ENCODE data around the gene BACH1. TPM values are rescaled to one million over a fixed set of nuclear protein-coding genes. Genes with fewer than 3 reads are reported as not detected.

Gene BACH1
- polyA plus RNA-seq, 1 experiment: 72.2 TPM

DNA sequence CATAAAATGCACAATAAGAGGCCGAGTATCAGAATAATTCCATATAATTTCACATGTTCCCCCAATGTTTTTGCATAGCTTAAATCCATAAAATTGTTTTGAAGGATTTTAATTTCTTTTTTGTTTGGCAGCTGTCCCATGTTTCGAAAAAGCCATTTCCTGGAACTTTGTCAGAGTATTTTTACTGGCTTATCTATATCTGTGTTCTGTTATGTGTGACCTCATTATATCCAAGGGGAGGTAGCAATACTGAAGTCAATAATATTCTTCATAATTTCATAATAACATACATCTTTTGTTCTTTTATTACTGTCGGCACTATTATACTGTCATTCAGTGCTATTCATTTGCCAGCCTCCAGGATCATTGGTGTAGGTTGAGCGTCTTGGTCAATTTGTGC lies 9.4 kb upstream of the BACH1 start:
- CTCF ChIA-PET: interaction anchor here (0.8 to 2.2 kb wide), 3 partner anchors 8 to 125 kb away, joined by 3 to 7 read pairs (median 5); no protein-coding TSS in a partner anchor

DNA sequence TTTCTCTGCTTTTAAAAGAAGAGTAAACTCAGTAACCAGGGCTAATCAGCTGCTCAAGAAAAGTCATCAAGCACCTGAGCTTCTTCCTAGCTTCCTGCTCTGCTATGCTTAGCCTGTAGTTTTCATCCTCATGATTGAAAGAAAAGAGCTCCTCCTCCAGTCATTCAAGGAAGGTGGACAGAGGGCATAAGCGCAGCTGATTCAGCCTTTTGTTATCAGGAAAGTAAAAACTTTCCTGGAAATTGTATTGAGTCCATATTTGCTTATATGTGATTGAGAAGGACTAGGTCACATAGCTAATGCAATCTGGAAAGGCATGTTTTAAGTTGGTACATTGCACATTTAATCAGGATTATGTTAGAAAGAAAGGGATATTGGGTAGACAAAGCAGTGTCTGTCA lies 8.5 kb upstream of the BACH1 start:
- ChIA-PET CTCF (interaction anchor here (0.8 to 2.2 kb wide), 3 partner anchors 10 to 126 kb away, joined by 4 to 7 read pairs (median 5); no protein-coding TSS in a partner anchor), POLR2A (interaction anchor here (0.9 to 1.3 kb wide), 2 partner anchors 8 to 9 kb away, joined by 3 to 5 read pairs; partner anchors contain the start of gene BACH1)

More for the DNA sequence above, 9.4 kb upstream of the BACH1 start:
- Histone ChIP-seq H3K9me3 (ENCODE audit: control insufficient read depth, insufficient read depth, low read length) (no peaks in the 10 kb centered on the region; the same call in 1 of the 2 replicates), H3K4me3 (ENCODE audit: low read depth, low read length) (no peak overlapping the region), H3K27me3 (ENCODE audit: control insufficient read depth, insufficient read depth, low read length) (no peaks in the 10 kb centered on the region), H3K27ac (ENCODE audit: low read depth, low read length) (no peak overlapping the region)
- POLR2A ChIA-PET: interaction anchor here (1.3 kb wide), 1 partner anchor 10 kb away, joined by 5 read pairs; no protein-coding TSS in a partner anchor
- no peak for DNase-seq (ENCODE audit: low read depth, low spot score)
- TF ChIP-seq, protein P1, sequence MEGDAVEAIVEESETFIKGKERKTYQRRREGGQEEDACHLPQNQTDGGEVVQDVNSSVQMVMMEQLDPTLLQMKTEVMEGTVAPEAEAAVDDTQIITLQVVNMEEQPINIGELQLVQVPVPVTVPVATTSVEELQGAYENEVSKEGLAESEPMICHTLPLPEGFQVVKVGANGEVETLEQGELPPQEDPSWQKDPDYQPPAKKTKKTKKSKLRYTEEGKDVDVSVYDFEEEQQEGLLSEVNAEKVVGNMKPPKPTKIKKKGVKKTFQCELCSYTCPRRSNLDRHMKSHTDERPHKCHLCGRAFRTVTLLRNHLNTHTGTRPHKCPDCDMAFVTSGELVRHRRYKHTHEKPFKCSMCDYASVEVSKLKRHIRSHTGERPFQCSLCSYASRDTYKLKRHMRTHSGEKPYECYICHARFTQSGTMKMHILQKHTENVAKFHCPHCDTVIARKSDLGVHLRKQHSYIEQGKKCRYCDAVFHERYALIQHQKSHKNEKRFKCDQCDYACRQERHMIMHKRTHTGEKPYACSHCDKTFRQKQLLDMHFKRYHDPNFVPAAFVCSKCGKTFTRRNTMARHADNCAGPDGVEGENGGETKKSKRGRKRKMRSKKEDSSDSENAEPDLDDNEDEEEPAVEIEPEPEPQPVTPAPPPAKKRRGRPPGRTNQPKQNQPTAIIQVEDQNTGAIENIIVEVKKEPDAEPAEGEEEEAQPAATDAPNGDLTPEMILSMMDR (IDR thresholded peaks at IDR 0.05; ENCODE audit: low read depth, low read length): no peak

DNA sequence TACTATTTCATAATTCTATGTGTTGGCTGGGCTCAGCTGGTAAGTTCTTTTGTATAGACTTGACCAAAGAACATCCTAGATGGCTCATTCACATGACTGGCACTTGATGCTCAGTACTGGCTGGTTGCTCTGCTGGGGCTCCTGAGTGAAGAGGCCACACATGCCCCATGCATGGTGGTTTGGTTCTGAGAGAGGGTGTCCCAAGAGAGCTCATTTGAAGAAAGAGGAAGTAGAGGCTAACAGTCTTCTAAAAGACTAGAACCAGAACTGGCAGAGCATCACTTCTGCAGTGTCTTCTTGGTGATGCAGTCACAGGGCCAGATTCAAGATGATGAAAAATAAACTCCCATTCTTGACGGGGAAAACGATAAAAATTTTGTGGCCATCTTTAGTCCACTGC lies 5.2 kb upstream of the BACH1 start:
- Histone ChIP-seq H3K27ac (ENCODE audit: low read depth, low read length) (no peak overlapping the region), H3K4me3 (ENCODE audit: low read depth, low read length) (no peak overlapping the region), H3K27me3 (ENCODE audit: control insufficient read depth, insufficient read depth, low read length) (no peaks in the 10 kb centered on the region), H3K9me3 (ENCODE audit: control insufficient read depth, insufficient read depth, low read length) (peaks cover 14% of the 10 kb centered on the region)
- ChIA-PET POLR2A (no interaction called here), CTCF (no interaction called here)
- no peak for DNase-seq (ENCODE audit: low read depth, low spot score)
- TF ChIP-seq, protein P1 (IDR thresholded peaks at IDR 0.05; ENCODE audit: low read depth, low read length): no peak

More for the DNA sequence above, 8.5 kb upstream of the BACH1 start:
- Histone ChIP-seq H3K9me3 (ENCODE audit: control insufficient read depth, insufficient read depth, low read length) (peaks cover under 1% of the 10 kb centered on the region; the same call in 1 of the 2 replicates), H3K27me3 (ENCODE audit: control insufficient read depth, insufficient read depth, low read length) (no peaks in the 10 kb centered on the region), H3K27ac (ENCODE audit: low read depth, low read length) (no peak overlapping the region), H3K4me3 (ENCODE audit: low read depth, low read length) (no peak overlapping the region)
- no peak for DNase-seq (ENCODE audit: low read depth, low spot score)
- TF ChIP-seq, protein P1 (IDR thresholded peaks at IDR 0.05; ENCODE audit: low read depth, low read length): no peak

DNA sequence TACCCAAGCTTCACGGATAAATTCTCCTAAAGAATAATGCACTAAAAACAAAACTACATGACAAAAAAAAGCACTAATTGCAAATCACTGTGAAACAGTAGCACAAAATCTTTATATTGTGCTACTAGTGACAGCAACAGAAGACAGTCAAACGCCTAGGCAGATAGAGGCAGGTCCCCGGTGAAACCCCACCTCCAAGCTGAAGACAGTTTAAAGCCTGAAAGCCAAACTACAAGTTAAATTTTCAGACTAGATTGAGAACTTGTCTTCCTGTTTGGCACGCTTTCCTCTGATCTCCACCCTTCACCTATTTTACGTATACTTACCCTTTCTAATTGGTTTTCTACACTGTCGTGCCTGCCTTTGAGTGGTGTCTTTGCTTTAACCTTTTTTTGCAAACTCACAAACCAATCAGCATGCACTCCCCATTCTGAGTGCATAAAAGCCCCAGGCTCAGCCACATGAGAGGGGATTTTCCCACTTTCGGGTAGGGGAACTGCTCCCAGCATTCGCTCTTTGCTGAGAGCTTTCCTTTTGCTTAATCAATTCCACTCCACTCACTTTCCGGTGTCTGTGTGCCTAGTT lies 3.6 kb upstream of the BACH1 start:
- DNase-seq (ENCODE audit: low read depth, low spot score): no peak
- TF ChIP-seq, protein P1 (IDR thresholded peaks at IDR 0.05; ENCODE audit: low read depth, low read length): no peak
- ChIA-PET POLR2A (no interaction called here), CTCF (no interaction called here)
- no peak overlapping the region for H3K27ac ChIP-seq (ENCODE audit: low read depth, low read length)
- peaks cover 14% of the 10 kb centered on the region for H3K9me3 ChIP-seq (ENCODE audit: control insufficient read depth, insufficient read depth, low read length)
- no peak overlapping the region for H3K4me3 ChIP-seq (ENCODE audit: low read depth, low read length)
- no peaks in the 10 kb centered on the region for H3K27me3 ChIP-seq (ENCODE audit: control insufficient read depth, insufficient read depth, low read length)

DNA sequence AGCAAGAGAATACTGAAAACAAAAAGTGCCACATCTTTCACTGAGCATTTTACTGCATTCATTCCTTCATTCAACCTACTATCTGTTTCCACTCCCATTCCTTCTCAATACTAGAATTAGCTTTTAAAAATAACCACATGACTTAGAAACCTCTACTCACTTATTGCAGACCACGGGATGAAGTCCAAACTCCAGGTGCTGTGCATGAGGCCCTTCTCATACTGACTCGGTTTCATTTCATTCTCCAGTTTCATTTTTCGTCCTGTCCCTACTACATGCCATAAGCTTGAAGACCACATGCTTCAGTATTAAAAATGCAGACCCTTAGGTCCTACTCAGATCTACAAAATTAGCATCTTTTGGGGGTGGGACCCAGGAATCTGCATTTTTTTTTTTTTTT lies 2.3 kb upstream of the BACH1 start:
- Histone ChIP-seq H3K4me3 (ENCODE audit: low read depth, low read length) (no peak overlapping the region), H3K9me3 (ENCODE audit: control insufficient read depth, insufficient read depth, low read length) (peaks cover 14% of the 10 kb centered on the region), H3K27me3 (ENCODE audit: control insufficient read depth, insufficient read depth, low read length) (no peaks in the 10 kb centered on the region), H3K27ac (ENCODE audit: low read depth, low read length) (no peak overlapping the region)
- ChIA-PET POLR2A (no interaction called here), CTCF (interaction anchor here (0.6 kb wide), 1 partner anchor 52 kb away, joined by 4 read pairs; no protein-coding TSS in a partner anchor)
- DNase-seq (ENCODE audit: low read depth, low spot score): no peak
- TF ChIP-seq, protein P1 (IDR thresholded peaks at IDR 0.05; ENCODE audit: low read depth, low read length): no peak
